B cell (primary cell): ENCODE results near the gene PDE6B. TPM values are rescaled to one million over a fixed set of nuclear protein-coding genes. Genes with fewer than 3 reads are reported as not detected.

Experiments
- ATAC-seq: fragments of 200-7000 bp; cut with Tn5 transposase; one replicate; pipeline ENCODE4 v1.10.0; 2021; ENCODE audit warnings: low read depth, mild to moderate bottlenecking, moderate number of reproducible peaks, moderate library complexity
- CTCF ChIA-PET: fragments of 350-600 bp; sonication (Branson Sonifier 250); formaldehyde crosslinking; loops from one replicate; lab custom pipeline; 2021; ENCODE audit warnings: antibody characterized with exemption, inconsistent platforms; lab: Charles Lee
- POLR2A ChIA-PET: fragments of 350-600 bp; sonication (Branson Sonifier 250); formaldehyde crosslinking; loops from one replicate; lab custom pipeline; 2021; ENCODE audit warnings: antibody characterized with exemption; lab: Charles Lee
- DNase-seq: peaks from one replicate; pipeline ENCODE4 v3.0.0; 2013
- H2AFZ ChIP-seq: 2 replicates; pipeline ENCODE4 v1.6.1; 2012; ENCODE audit warnings: mild to moderate bottlenecking, low read depth, low read length; ENCODE audit not compliant: insufficient read depth, poor library complexity, severe bottlenecking
- H3K27ac ChIP-seq, 2 donors: 1 replicate in 1 of 2; 2 replicates in 1 of 2; pipeline ENCODE4 v1.5.1; 2012 to 2013; ENCODE audit warnings: low read length in 2 of 2, mild to moderate bottlenecking in 2 of 2, moderate library complexity in 1 of 2
- H3K27me3 ChIP-seq, 4 experiments: fragments of 200-600 bp in 1 of 4; sonication (generic) in 1 of 4; replicated peaks in 1 of 4; 1 replicate in 2 of 4; 2 replicates in 2 of 4; pipeline versions ENCODE4 v1.6.1 to v1.7.0; 2013 to 2016; ENCODE audit warnings: low read length in 3 of 4, mild to moderate bottlenecking in 2 of 4, mixed read lengths in 1 of 4, moderate library complexity in 1 of 4; ENCODE audit not compliant: insufficient read depth in 4 of 4, control insufficient read depth in 3 of 4; ENCODE audit errors: control extremely low read depth in 1 of 4
- H3K36me3 ChIP-seq, 2 experiments: replicated peaks in 1 of 2; 1 replicate in 1 of 2; 2 replicates in 1 of 2; pipeline versions ENCODE4 v1.6.1 to v1.7.1; 2013; ENCODE audit warnings: low read length in 1 of 2; ENCODE audit not compliant: insufficient read depth in 2 of 2, control insufficient read depth in 1 of 2; ENCODE audit errors: control extremely low read depth in 1 of 2, extremely low read depth in 1 of 2
- H3K4me1 ChIP-seq, 2 donors: fragments of 200-600 bp in 1 of 2; sonication (generic) in 1 of 2; 1 replicate in 1 of 2; 2 replicates in 1 of 2; pipeline versions ENCODE4 v1.5.1 to v1.6.1; 2013 to 2017; ENCODE audit warnings: low read length in 2 of 2; ENCODE audit not compliant: control insufficient read depth in 2 of 2, insufficient read depth in 2 of 2
- H3K4me2 ChIP-seq: replicated peaks from 2 replicates; pipeline ENCODE3; 2012; ENCODE audit warnings: mild to moderate bottlenecking, low read depth, low read length; ENCODE audit not compliant: poor library complexity, severe bottlenecking
- H3K4me3 ChIP-seq, 5 experiments: fragments of 200-600 bp in 1 of 5; sonication (generic) in 1 of 5; 1 replicate in 3 of 5; 2 replicates in 2 of 5; pipeline versions ENCODE4 v1.5.1 to v1.7.0; 2011 to 2016; ENCODE audit warnings: low read length in 4 of 5, mild to moderate bottlenecking in 4 of 5, low read depth in 2 of 5, control low read depth in 1 of 5, moderate library complexity in 1 of 5; ENCODE audit not compliant: insufficient read depth in 1 of 5; ENCODE audit errors: control extremely low read depth in 1 of 5, extremely low read depth in 1 of 5
- H3K79me2 ChIP-seq: fragments of 200-600 bp; sonication (generic); one replicate; pipeline ENCODE4 v1.6.0; 2016; ENCODE audit warnings: low read length; ENCODE audit not compliant: control insufficient read depth, insufficient read depth
- H3K9ac ChIP-seq: fragments of 200-600 bp; sonication (generic); 2 replicates; pipeline ENCODE4 v1.6.1; 2017; ENCODE audit warnings: mild to moderate bottlenecking, low read length, moderate library complexity
- H3K9me3 ChIP-seq, 3 donors: one replicate each; pipeline versions ENCODE4 v1.6.1 to v1.7.1; 2013; ENCODE audit warnings: low read length in 2 of 3; ENCODE audit not compliant: control insufficient read depth in 2 of 3, insufficient read depth in 1 of 3; ENCODE audit errors: control extremely low read depth in 1 of 3
- H4K20me1 ChIP-seq: 2 replicates; pipeline ENCODE4 v1.6.0; 2012; ENCODE audit warnings: mild to moderate bottlenecking, low read length; ENCODE audit not compliant: insufficient read depth, control insufficient read depth, poor library complexity, severe bottlenecking
- H3K27ac Mint-ChIP-seq: one replicate; pipeline ENCODE4 v1.8.0; 2021; ENCODE audit warnings: mixed read lengths
- H3K27me3 Mint-ChIP-seq: one replicate; pipeline ENCODE4 v1.8.0; 2021; ENCODE audit warnings: mixed read lengths
- H3K4me1 Mint-ChIP-seq: one replicate; pipeline ENCODE4 v1.8.0; 2021; ENCODE audit warnings: mixed read lengths
- H3K4me3 Mint-ChIP-seq: one replicate; pipeline ENCODE4 v1.8.0; 2021; ENCODE audit warnings: mixed read lengths
- H3K9me3 Mint-ChIP-seq: one replicate; pipeline ENCODE4 v1.8.0; 2022; ENCODE audit warnings: mixed read lengths; ENCODE audit not compliant: insufficient read depth
- EZH2 ChIP-seq: IDR thresholded peaks from 2 replicates; pipeline ENCODE4 v1.6.1; 2012; ENCODE audit warnings: borderline replicate concordance, low read depth, mild to moderate bottlenecking, moderate library complexity, low read length; ENCODE audit not compliant: insufficient read depth, poor library complexity, severe bottlenecking
- WGBS: methylation state at CpG from one replicate; pipeline ENCODE4 v1.1.5; 2013; ENCODE audit warnings: missing lambda C conversion rate; ENCODE audit not compliant: insufficient coverage; 5-methylcytosine and 5-hydroxymethylcytosine counted together
- intact Hi-C: fragments of 100-400 bp; cut with micrococcal nuclease; formaldehyde crosslinking; loops from one replicate; pipeline ENCODE4 v1.10.0; 2022
- polyA plus RNA-seq: library from polyadenylated mRNA; depleted of rRNA; stranded (reverse); fragments of >200 nt; gene quantifications from 2 replicates; pipeline ENCODE4 v1.2.3, GENCODE V29; 2012
- total RNA-seq, 2 donors: library from RNA; stranded (reverse); fragments of 120-200 nt in 1 of 2; gene quantifications; 1 replicate in 1 of 2; 2 replicates in 1 of 2; pipeline versions ENCODE4 v1.2.3 to v1.2.4, GENCODE V29; 2013 to 2022
- TF ChIP-seq, protein P1 (sequence below): fragments of 200-600 bp; IDR thresholded peaks from one replicate; pipeline ENCODE4 v1.8.0; 2022; ENCODE audit warnings: antibody characterized with exemption, mild to moderate bottlenecking

The PDE6B gene
- total and polyA plus RNA-seq, 2 donors (not counting 1 experiment from before 2014, with no cell fraction given), result 20.0 to 25.2 TPM

DNA sequence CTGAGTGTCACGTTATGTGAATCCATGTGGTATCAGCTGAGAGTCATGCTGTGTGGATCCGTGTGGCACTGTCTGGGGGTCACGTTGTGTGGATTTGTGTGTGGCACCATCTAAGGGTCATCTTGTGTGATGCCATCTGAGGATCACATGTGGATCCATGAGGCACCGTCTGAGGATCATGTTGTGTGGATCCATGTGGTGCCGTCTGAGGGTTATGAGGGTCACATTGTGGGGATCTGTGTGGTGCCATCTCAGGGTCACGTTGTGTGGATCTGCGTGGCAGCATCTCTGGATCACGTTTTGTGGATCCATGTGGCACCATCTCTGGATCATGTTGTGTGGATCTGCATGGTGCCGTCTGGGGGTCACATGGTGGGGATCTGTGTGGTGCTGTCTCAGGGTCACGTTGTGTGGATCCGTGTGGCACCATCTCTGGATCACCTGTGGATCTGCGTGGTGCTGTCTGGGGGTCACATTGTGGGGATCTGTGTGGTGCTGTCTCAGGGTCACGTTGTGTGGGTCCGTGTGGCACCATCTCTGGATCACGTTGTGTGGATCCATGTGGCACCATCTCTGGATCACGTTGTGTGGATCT, 6.9 kb downstream of the PDE6B start:
- intact Hi-C loops, result no loop called here
- no peaks in the 10 kb centered on the region for H4K20me1 ChIP-seq
- Mint-ChIP-seq H3K4me3 (no peak overlapping the region), H3K27me3 (no peaks in the 10 kb centered on the region), H3K27ac (no peak overlapping the region), H3K9me3 (no peaks in the 10 kb centered on the region), H3K4me1 (no peaks in the 10 kb centered on the region)
- no peaks in the 10 kb centered on the region for H3K27me3 ChIP-seq
- no peak overlapping the region for H3K9ac ChIP-seq
- H3K27ac ChIP-seq, result no peak overlapping the region
- ChIA-PET POLR2A (no interaction called here), CTCF (no interaction called here)
- WGBS, result 97% methylated on average over 15 of the region's 16 CpGs
- peaks cover 0 to 30% (median 3%) of the 10 kb centered on the region in 3 donors for H3K9me3 ChIP-seq
- no peak overlapping the region for H3K4me3 ChIP-seq
- no peaks in the 10 kb centered on the region for H3K36me3 ChIP-seq
- ATAC-seq (no peak), DNase-seq (no peak)
- no peaks in the 10 kb centered on the region for H3K79me2 ChIP-seq
- no peak overlapping the region for H3K4me2 ChIP-seq
- H3K4me1 ChIP-seq, result no peaks in the 10 kb centered on the region
- H2AFZ ChIP-seq, result no peak overlapping the region
- TF ChIP-seq, protein P1, sequence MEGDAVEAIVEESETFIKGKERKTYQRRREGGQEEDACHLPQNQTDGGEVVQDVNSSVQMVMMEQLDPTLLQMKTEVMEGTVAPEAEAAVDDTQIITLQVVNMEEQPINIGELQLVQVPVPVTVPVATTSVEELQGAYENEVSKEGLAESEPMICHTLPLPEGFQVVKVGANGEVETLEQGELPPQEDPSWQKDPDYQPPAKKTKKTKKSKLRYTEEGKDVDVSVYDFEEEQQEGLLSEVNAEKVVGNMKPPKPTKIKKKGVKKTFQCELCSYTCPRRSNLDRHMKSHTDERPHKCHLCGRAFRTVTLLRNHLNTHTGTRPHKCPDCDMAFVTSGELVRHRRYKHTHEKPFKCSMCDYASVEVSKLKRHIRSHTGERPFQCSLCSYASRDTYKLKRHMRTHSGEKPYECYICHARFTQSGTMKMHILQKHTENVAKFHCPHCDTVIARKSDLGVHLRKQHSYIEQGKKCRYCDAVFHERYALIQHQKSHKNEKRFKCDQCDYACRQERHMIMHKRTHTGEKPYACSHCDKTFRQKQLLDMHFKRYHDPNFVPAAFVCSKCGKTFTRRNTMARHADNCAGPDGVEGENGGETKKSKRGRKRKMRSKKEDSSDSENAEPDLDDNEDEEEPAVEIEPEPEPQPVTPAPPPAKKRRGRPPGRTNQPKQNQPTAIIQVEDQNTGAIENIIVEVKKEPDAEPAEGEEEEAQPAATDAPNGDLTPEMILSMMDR, result no peak
- TF ChIP-seq EZH2, result no peak

DNA sequence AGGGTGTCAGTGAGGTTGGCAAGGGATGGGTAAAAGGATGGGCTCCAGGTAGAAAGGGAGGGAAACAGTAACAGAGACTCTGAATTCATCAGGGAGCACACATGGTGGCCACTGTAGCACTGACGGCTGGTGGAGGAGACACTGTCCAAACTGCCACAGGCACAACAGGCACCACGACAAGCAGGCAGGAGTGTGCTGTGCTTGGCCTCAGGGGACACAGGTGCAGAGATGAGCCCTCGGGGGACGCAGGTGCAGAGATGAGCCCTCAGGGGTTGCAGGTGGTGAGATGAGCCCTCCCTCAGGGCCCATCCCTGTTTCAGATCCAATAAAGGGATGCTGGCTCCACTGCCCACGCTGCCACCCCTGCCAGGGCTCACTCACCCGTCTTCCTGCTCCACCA, 7.6 kb downstream of the PDE6B start:
- H3K4me3 ChIP-seq, result no peak overlapping the region
- CTCF ChIA-PET, result no interaction called here
- Mint-ChIP-seq H3K4me1 (no peaks in the 10 kb centered on the region), H3K4me3 (no peak overlapping the region), H3K9me3 (no peaks in the 10 kb centered on the region), H3K27me3 (peaks cover 4% of the 10 kb centered on the region), H3K27ac (no peak overlapping the region)
- H3K9ac ChIP-seq, result no peak overlapping the region
- WGBS, result 69% methylated on average over 6 of the region's 6 CpGs
- no peak overlapping the region for H3K27ac ChIP-seq
- intact Hi-C loops, result no loop called here
- peaks cover 0 to 30% (median 3%) of the 10 kb centered on the region in 3 donors for H3K9me3 ChIP-seq
- H4K20me1 ChIP-seq, result no peaks in the 10 kb centered on the region
- DNase-seq (no peak), ATAC-seq (no peak)
- no peaks in the 10 kb centered on the region for H3K4me1 ChIP-seq
- POLR2A ChIA-PET, result no interaction called here
- no peaks in the 10 kb centered on the region for H3K36me3 ChIP-seq
- H3K27me3 ChIP-seq, result no peaks in the 10 kb centered on the region
- no peak overlapping the region for H3K4me2 ChIP-seq
- no peaks in the 10 kb centered on the region for H3K79me2 ChIP-seq
- TF ChIP-seq, protein P1, result no peak
- no peak for TF ChIP-seq EZH2
- H2AFZ ChIP-seq, result no peak overlapping the region
